Measurements from ENCODE around the gene KCNJ4.

- TF ChIP-seq EP300 (IDR thresholded peaks at IDR 0.05) (no peak), CTCF (IDR thresholded peaks at IDR 0.05) (peak in 1 of 3 experiments; percentile 7), POLR2AphosphoS5 (IDR thresholded peaks at IDR 0.05) (no peak), POLR2A (IDR thresholded peaks at IDR 0.05; ENCODE audit: low read depth) (no peak)
Measured at GRCh38 chr22:38490475-38490874, 35.5 kb upstream of the KCNJ4 start.

Measured in esophagus muscularis mucosa (tissue), 4 donors.